GM18499 (cell line): ENCODE results near the gene RBFOX1.
"Not testable (repeated sequence)": the region's sequence is repeated elsewhere in the genome, so short reads cannot be mapped to it uniquely, and the experiment has no call there.

ENCODE experiments used
- ATAC-seq: cut with Tn5 transposase; IDR thresholded peaks from one replicate; pipeline ENCODE4 v1.9.1; 2021; ENCODE audit warnings: moderate number of reproducible peaks; ENCODE audit not compliant: insufficient read depth, unreplicated experiment

The RBFOX1 gene

GRCh38 chr16:7443648-7444365, 111.2 kb downstream of the RBFOX1 start:
- no peak for ATAC-seq

- ATAC-seq, result no peak
These were observed 116.7 kb downstream of the RBFOX1 start for GRCh38 chr16:7449306-7449705.

- ATAC-seq, result no peak
These were observed 117.2 kb downstream of the RBFOX1 start for GRCh38 chr16:7449808-7450207.

GRCh38 chr16:7450440-7450839, 117.8 kb downstream of the RBFOX1 start:
- no peak for ATAC-seq

- no peak for ATAC-seq
These were observed 119.4 kb downstream of the RBFOX1 start for GRCh38 chr16:7452090-7452489.

GRCh38 chr16:7456211-7456610, 123.6 kb downstream of the RBFOX1 start:
- ATAC-seq, result no peak

- no peak for ATAC-seq
These were observed 125.5 kb downstream of the RBFOX1 start for GRCh38 chr16:7458144-7458543.

- ATAC-seq, result no peak
These were observed 137.7 kb downstream of the RBFOX1 start for GRCh38 chr16:7470344-7470743.

GRCh38 chr16:7471268-7471667, 138.6 kb downstream of the RBFOX1 start:
- no peak for ATAC-seq

GRCh38 chr16:7482032-7482431, 149.4 kb downstream of the RBFOX1 start:
- ATAC-seq, result no peak

GRCh38 chr16:7482596-7483290, 150.1 kb downstream of the RBFOX1 start:
- no peak for ATAC-seq

- ATAC-seq, result no peak
These were observed 155.1 kb downstream of the RBFOX1 start for GRCh38 chr16:7487574-7488323.

- no peak for ATAC-seq
These were observed 159.5 kb downstream of the RBFOX1 start for GRCh38 chr16:7492122-7492521.

- no peak for ATAC-seq
These were observed 160.5 kb downstream of the RBFOX1 start for GRCh38 chr16:7493133-7493532.

- ATAC-seq, result no peak
These were observed 165.0 kb downstream of the RBFOX1 start for GRCh38 chr16:7497691-7498090.

- ATAC-seq, result no peak
These were observed 169.2 kb downstream of the RBFOX1 start for GRCh38 chr16:7501868-7502267.

GRCh38 chr16:7502591-7503157, 170.0 kb downstream of the RBFOX1 start:
- not testable (repeated sequence) for ATAC-seq

- ATAC-seq, result no peak
These were observed 171.0 kb downstream of the RBFOX1 start for GRCh38 chr16:7503666-7504065.

- no peak for ATAC-seq
These were observed 172.2 kb downstream of the RBFOX1 start for GRCh38 chr16:7504844-7505243.

GRCh38 chr16:7505495-7505894, 172.8 kb downstream of the RBFOX1 start:
- ATAC-seq, result no peak

- ATAC-seq, result no peak
These were observed 173.7 kb downstream of the RBFOX1 start for GRCh38 chr16:7506363-7506762.
